NCI-H1930 (cell line): ENCODE data around the gene ASIC1.

Source experiments
- DNase-seq, 2 experiments: peaks; one replicate each; lab custom pipeline; 2025; lab: John Stamatoyannopoulos, UW

The ASIC1 gene

GRCh38 chr12:50084775-50085614, 27.6 kb downstream of the ASIC1 start, which contains the start of gene SMARCD1:
SMARCD1 (plus strand) TSS chr12:50085342; CDS start chr12:50085370, 28 bp downstream.
- peak; percentile 91 to 94 for DNase-seq

GRCh38 chr12:50085615-50086072, 28.2 kb downstream of the ASIC1 start:
- no peak for DNase-seq

GRCh38 chr12:50086148-50086547, 28.8 kb downstream of the ASIC1 start:
- DNase-seq: no peak

GRCh38 chr12:50087151-50087550, 29.8 kb downstream of the ASIC1 start:
- DNase-seq: no peak

GRCh38 chr12:50087995-50088394, 30.6 kb downstream of the ASIC1 start:
- DNase-seq: no peak

GRCh38 chr12:50088577-50089335, 31.4 kb downstream of the ASIC1 start:
- peak; percentile 22 to 48 for DNase-seq

GRCh38 chr12:50089730-50090129, 32.3 kb downstream of the ASIC1 start:
- no peak for DNase-seq

GRCh38 chr12:50090391-50090790, 33.0 kb downstream of the ASIC1 start:
- DNase-seq: no peak

- DNase-seq: no peak
Measured at GRCh38 chr12:50097952-50098351, 40.6 kb downstream of the ASIC1 start.

GRCh38 chr12:50099302-50100008, 42.1 kb downstream of the ASIC1 start:
- DNase-seq: no peak

GRCh38 chr12:50100561-50100960, 43.2 kb downstream of the ASIC1 start:
- no peak for DNase-seq

GRCh38 chr12:50101663-50102062, 44.3 kb downstream of the ASIC1 start:
- DNase-seq: no peak

GRCh38 chr12:50102131-50102531, 44.7 kb downstream of the ASIC1 start:
- no peak for DNase-seq

- DNase-seq: no peak
Measured at GRCh38 chr12:50102646-50103309, 45.4 kb downstream of the ASIC1 start.

- DNase-seq: no peak
Measured at GRCh38 chr12:50103351-50103750, 46.0 kb downstream of the ASIC1 start.

- DNase-seq: no peak
Measured at GRCh38 chr12:50103767-50104321, 46.4 kb downstream of the ASIC1 start, which contains the start of gene GPD1. GPD1 (plus strand) TSS chr12:50104008; CDS start chr12:50104051, 43 bp downstream.

- no peak for DNase-seq
Measured at GRCh38 chr12:50104417-50105366, 47.3 kb downstream of the ASIC1 start.

GRCh38 chr12:50105913-50106450, 48.6 kb downstream of the ASIC1 start:
- DNase-seq: no peak

GRCh38 chr12:50106907-50107306, 49.5 kb downstream of the ASIC1 start:
- no peak for DNase-seq
